HT-29 (cell line): ENCODE data around the gene COA3. TPM values are rescaled to one million over a fixed set of nuclear protein-coding genes. Genes with fewer than 3 reads are reported as not detected.
"Not testable (repeated sequence)": the region's sequence is repeated elsewhere in the genome, so short reads cannot be mapped to it uniquely, and the experiment has no call there.

ENCODE experiments used
- DNase-seq: peaks from one replicate; pipeline ENCODE4 v3.0.0-alpha.2; 2015; ENCODE audit warnings: low spot score
- total RNA-seq: library from RNA; depleted of rRNA; stranded (reverse); fragments of >200 nt; shearing (Covaris generic); gene quantifications from 2 replicates; pipeline ENCODE4 v1.2.3, GENCODE V29; 2014

Gene COA3
- total RNA-seq, 1 experiment from 2014 or later: 82.9 TPM

DNA sequence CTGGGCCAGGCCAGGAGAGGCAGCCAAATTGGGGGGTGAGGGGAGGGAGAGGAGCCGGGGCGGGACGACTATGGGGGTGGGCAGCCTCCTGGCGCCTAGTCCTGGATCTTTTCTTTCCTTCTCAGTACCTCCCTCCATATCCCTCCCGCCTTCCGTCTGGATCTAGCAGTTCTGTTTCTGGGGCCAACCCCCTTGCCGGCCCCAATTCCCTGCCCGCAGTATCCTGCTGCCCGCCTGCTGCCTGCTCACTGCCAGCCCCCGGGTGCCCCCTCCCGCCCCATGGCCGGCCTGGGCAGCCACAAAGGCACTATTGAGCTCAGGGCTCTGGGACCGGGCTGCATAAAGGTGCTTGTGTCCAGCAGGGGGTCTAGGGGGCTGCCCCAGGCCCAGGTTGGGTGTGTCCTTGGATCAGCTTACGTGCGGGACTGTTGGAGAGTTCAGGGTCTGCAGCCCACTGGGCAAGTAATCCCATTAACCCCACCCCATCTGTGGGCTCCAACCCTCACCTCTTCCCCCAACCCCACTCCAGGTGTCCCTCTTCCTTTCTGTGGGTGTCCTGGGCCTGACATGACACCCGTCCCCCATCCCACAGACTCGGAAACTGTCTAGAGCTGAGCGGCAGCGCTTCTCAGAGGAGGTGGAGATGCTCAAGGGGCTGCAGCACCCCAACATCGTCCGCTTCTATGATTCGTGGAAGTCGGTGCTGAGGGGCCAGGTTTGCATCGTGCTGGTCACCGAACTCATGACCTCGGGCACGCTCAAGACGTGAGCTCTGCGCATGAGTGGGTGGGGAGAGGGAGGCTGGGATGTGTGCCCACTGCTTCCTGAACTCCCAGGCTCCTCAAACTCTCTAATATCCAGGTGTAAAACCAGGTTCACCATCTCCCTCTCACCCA is 16.1 kb downstream of the COA3 start:
- no peak for DNase-seq

- DNase-seq: no peak
These were observed 16.8 kb downstream of the COA3 start for GRCh38 chr17:42781639-42782165.

GRCh38 chr17:42780851-42781638 is 17.5 kb downstream of the COA3 start:
- DNase-seq: no peak

GRCh38 chr17:42779936-42780850 is 18.3 kb downstream of the COA3 start, which contains the start of gene WNK4:
Gene WNK4, plus strand, starts transcription at chr17:42780610. Its CDS starts 89 bp downstream, at chr17:42780699.
- peak; percentile 75 for DNase-seq

DNA sequence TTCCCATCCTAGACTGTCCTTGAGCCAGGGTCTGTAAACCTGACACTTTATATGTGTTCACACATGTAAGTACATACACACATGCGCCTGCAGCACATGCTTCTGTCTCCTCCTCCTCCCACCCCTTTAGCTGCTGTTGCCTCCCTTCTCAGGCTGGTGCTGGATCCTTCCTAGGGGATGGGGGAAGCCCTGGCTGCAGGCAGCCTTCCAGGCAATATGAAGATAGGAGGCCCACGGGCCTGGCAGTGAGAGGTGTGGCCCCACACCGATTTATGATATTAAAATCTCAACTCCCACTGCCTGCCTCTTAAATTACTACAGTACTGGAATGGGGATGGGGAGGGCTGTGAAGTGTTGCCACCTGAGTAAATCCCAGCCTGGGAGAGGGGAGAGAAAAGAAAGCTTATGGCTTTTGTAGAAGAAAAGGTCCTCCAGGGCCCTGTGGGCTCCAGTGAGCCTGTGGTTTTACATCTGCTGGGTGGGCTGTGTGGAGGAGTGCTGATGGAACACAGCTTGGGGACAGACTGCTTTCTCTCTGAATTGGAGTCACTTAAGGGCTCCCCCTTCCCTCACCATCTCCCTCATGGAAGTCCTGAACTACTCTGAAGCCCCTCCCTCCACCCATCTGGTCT is 19.1 kb downstream of the COA3 start:
- DNase-seq: peak; percentile 27

- DNase-seq: no peak
These were observed 19.9 kb downstream of the COA3 start for GRCh38 chr17:42778570-42778969.

DNA sequence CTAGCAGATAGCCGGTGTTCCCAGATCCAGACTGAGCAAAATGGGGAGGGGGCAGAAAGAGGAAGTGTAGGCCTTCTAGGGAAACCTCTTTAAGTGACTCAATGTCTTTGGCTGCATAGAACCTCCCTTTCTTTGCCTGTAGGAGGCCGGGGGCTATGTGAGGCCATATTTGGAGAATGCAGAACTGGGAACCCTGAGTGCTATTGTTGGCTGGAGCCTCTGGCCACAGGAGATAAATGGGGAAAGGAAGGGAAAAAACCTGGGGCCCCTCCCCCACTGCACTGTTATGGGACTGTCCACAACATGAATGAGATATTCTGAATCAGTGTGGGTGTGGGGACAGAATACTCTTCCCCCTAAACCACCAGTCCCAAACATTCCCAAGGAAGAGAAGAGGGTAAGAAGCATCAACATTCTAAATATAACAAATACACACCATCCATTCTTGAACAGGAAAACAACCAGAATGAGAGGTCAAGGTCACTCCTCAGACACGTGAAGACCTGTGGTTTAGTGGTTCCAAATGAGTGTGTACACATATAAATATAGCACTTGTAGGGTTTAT is 22.9 kb downstream of the COA3 start:
- DNase-seq: no peak

GRCh38 chr17:42774066-42774745 is 24.3 kb downstream of the COA3 start:
- no peak for DNase-seq

GRCh38 chr17:42773290-42774035 is 25.0 kb downstream of the COA3 start, which contains the start of gene VPS25:
Gene VPS25, plus strand, starts transcription at chr17:42773449. Its CDS starts 27 bp downstream, at chr17:42773476.
- peak; percentile 86 for DNase-seq

GRCh38 chr17:42772945-42773289 is 25.6 kb downstream of the COA3 start:
- DNase-seq: no peak

- not testable (repeated sequence) for DNase-seq
These were observed 28.5 kb downstream of the COA3 start for GRCh38 chr17:42769964-42770363.

GRCh38 chr17:42768006-42768405 is 30.5 kb downstream of the COA3 start:
- not testable (repeated sequence) for DNase-seq

GRCh38 chr17:42767512-42767911 is 31.0 kb downstream of the COA3 start:
- DNase-seq: no peak

GRCh38 chr17:42766124-42766523 is 32.4 kb downstream of the COA3 start:
- no peak for DNase-seq

- DNase-seq: no peak
These were observed 36.9 kb downstream of the COA3 start for GRCh38 chr17:42761638-42762037.

DNA sequence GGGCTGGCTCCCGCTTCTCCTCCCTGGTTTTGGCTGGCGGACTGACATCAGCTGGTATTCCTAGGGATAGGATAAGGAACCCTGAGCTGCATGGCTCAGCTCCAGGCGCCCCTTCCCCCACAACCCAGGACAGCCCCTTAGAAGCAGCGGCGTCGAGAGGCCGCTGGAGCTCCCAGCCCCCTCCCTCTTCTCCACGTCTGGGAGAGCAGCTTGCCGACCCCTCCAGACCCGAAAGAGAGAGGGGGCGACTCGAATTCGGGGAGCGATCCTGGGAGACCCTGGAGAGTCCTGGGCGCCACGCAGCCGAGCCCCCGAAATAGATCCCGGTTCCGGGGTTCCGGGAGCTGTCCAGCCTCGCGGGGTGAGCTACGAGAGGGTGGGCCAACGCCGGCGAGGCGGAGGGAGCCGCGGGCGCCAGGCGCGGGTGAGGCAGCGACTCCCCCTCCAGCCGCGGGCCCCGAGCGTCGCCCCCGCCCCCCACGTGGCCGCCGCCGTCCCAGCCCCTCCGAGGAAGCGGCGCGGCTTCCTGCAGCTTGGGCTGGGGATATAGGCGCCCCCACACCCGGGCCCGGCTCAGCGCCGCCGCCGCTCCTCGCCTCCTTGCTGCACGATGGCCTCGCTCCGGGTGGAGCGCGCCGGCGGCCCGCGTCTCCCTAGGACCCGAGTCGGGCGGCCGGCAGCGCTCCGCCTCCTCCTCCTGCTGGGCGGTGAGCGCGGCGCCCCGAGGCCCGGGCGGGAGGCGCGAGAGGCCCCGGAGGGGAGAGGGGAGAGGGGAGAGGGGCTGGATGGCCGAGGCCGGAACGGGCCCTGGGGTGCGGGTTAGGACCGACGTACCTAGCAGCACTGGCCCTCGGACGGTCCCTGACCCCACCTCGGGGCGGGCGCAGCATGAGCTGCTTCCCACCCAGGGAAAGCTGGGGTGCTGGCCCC is 37.6 kb downstream of the COA3 start, which contains the start of gene RAMP2:
Gene RAMP2 (plus strand): TSS at position 576 of the 930 bp plus-strand sequence. CDS start 35 bp downstream, at position 611.
- DNase-seq: no peak

- DNase-seq: no peak
These were observed 38.4 kb downstream of the COA3 start for GRCh38 chr17:42759982-42760651.
